ENCODE results near the gene RSRP1. TPM values are rescaled to one million over a fixed set of nuclear protein-coding genes. Genes with fewer than 3 reads are reported as not detected.

RSRP1 gene
- total RNA-seq, 1 donor from 2014 or later, result 46.4 TPM

GRCh38 chr1:25194572-25195020, 52.7 kb downstream of the RSRP1 start:
- Histone ChIP-seq H3K27me3 (ENCODE audit: control insufficient read depth in 3 of 3, insufficient read depth in 3 of 3, low read length in 3 of 3) (peaks cover 9 to 41% (median 27%) of the 10 kb centered on the region in 3 donors), H3K9ac (ENCODE audit: low read depth in 1 of 3, low read length in 3 of 3) (no peak overlapping the region), H3K27ac (ENCODE audit: low read depth, low read length) (no peak overlapping the region), H3K36me3 (ENCODE audit: control insufficient read depth in 3 of 3, insufficient read depth in 3 of 3, low read length in 3 of 3) (no peaks in the 10 kb centered on the region), H3K4me1 (ENCODE audit: control insufficient read depth in 3 of 3, insufficient read depth in 3 of 3, low read length in 3 of 3) (peaks cover 16 to 30% (median 21%) of the 10 kb centered on the region in 3 donors), H3K4me3 (ENCODE audit: low read length in 3 of 3) (no peak overlapping the region), H3K9me3 (ENCODE audit: control insufficient read depth in 3 of 3, low read length in 3 of 3) (no peaks in the 10 kb centered on the region)

GRCh38 chr1:25194054-25194453, 53.2 kb downstream of the RSRP1 start:
- Histone ChIP-seq H3K27me3 (ENCODE audit: control insufficient read depth in 3 of 3, insufficient read depth in 3 of 3, low read length in 3 of 3) (peaks cover 9 to 41% (median 27%) of the 10 kb centered on the region in 3 donors), H3K9ac (ENCODE audit: low read depth in 1 of 3, low read length in 3 of 3) (no peak overlapping the region), H3K4me3 (ENCODE audit: low read length in 3 of 3) (no peak overlapping the region), H3K27ac (ENCODE audit: low read depth, low read length) (no peak overlapping the region), H3K36me3 (ENCODE audit: control insufficient read depth in 3 of 3, insufficient read depth in 3 of 3, low read length in 3 of 3) (no peaks in the 10 kb centered on the region), H3K4me1 (ENCODE audit: control insufficient read depth in 3 of 3, insufficient read depth in 3 of 3, low read length in 3 of 3) (peaks cover 11 to 24% (median 15%) of the 10 kb centered on the region in 3 donors), H3K9me3 (ENCODE audit: control insufficient read depth in 3 of 3, low read length in 3 of 3) (no peaks in the 10 kb centered on the region)

- Histone ChIP-seq H3K9ac (ENCODE audit: low read depth in 1 of 3, low read length in 3 of 3) (no peak overlapping the region), H3K4me3 (ENCODE audit: low read length in 3 of 3) (no peak overlapping the region), H3K27me3 (ENCODE audit: control insufficient read depth in 3 of 3, insufficient read depth in 3 of 3, low read length in 3 of 3) (peaks cover 9 to 41% (median 27%) of the 10 kb centered on the region in 3 donors), H3K36me3 (ENCODE audit: control insufficient read depth in 3 of 3, insufficient read depth in 3 of 3, low read length in 3 of 3) (no peaks in the 10 kb centered on the region), H3K27ac (ENCODE audit: low read depth, low read length) (no peak overlapping the region), H3K4me1 (ENCODE audit: control insufficient read depth in 3 of 3, insufficient read depth in 3 of 3, low read length in 3 of 3) (peaks cover 3 to 16% (median 7%) of the 10 kb centered on the region in 3 donors), H3K9me3 (ENCODE audit: control insufficient read depth in 3 of 3, low read length in 3 of 3) (no peaks in the 10 kb centered on the region)
Measured at GRCh38 chr1:25193229-25193628, 54.0 kb downstream of the RSRP1 start.

Other genes starting within 250 kb of the RSRP1 start
- 33.9 TPM for gene SYF2, start 15.0 kb downstream of the RSRP1 start, total RNA-seq
- gene RHD, start 25.1 kb upstream of the RSRP1 start, total RNA-seq, result 2.1 TPM
- 72.0 TPM for gene TMEM50A, start 90.9 kb upstream of the RSRP1 start, total RNA-seq
- gene RHCE, start 173.4 kb upstream of the RSRP1 start, total RNA-seq, result 0.52 TPM
- gene MACO1, start 183.4 kb upstream of the RSRP1 start, total RNA-seq, result 16.2 TPM